IMR-90 (cell line): ENCODE results near the gene TMEM144. TPM values are rescaled to one million over a fixed set of nuclear protein-coding genes. Genes with fewer than 3 reads are reported as not detected.

Experiments used
- ATAC-seq: fragments of 200-7000 bp; cut with Tn5 transposase; 2 replicates; pipeline ENCODE4 v1.9.1; 2020; ENCODE audit warnings: low read depth, mild to moderate bottlenecking, moderate library complexity
- BruUV-seq: library from RNA; stranded (reverse); fragments of 400-500 nt; replicated peaks from 2 replicates; lab custom pipeline; 2021; lab: Mats Ljungman, UMichigan
- CTCF ChIA-PET: fragments of 300-600 bp; formaldehyde crosslinking; extraction: SDS; loops from one replicate; lab custom pipeline; 2021; ENCODE audit warnings: antibody characterized with exemption; lab: Yijun Ruan, JAX
- POLR2A ChIA-PET: fragments of 300-600 bp; sonication (Branson Sonifier 250); formaldehyde crosslinking; loops from one replicate; lab custom pipeline; 2022; ENCODE audit warnings: antibody characterized with exemption; ENCODE audit not compliant: unreplicated experiment; lab: Charles Lee
- DNase-seq: peaks from one replicate; pipeline ENCODE4 v3.0.0; 2013
- H2AFZ ChIP-seq: replicated peaks from 2 replicates; pipeline ENCODE3; 2013; ENCODE audit warnings: low read length, mild to moderate bottlenecking; ENCODE audit not compliant: poor library complexity
- H2AK5ac ChIP-seq: 2 replicates; pipeline ENCODE4 v1.6.1; 2013; ENCODE audit warnings: low read depth, low read length, inconsistent platforms
- H2AK9ac ChIP-seq: replicated peaks from 2 replicates; pipeline ENCODE3; 2013; ENCODE audit warnings: mild to moderate bottlenecking, low read depth, low read length, moderate library complexity; ENCODE audit not compliant: poor library complexity
- H2BK120ac ChIP-seq: 2 replicates; pipeline ENCODE4 v1.6.1; 2013; ENCODE audit warnings: low read depth, low read length, inconsistent platforms
- H2BK15ac ChIP-seq: 3 replicates; pipeline ENCODE4 v1.6.1; 2013; ENCODE audit warnings: low read depth, low read length, inconsistent platforms
- H2BK20ac ChIP-seq: 2 replicates; pipeline ENCODE4 v1.6.1; 2013; ENCODE audit warnings: low read depth, mild to moderate bottlenecking, inconsistent platforms, low read length, moderate library complexity
- H2BK5ac ChIP-seq: 2 replicates; pipeline ENCODE4 v1.6.1; 2013; ENCODE audit warnings: mild to moderate bottlenecking, low read depth, low read length, inconsistent platforms; ENCODE audit not compliant: poor library complexity, severe bottlenecking
- H3K14ac ChIP-seq: replicated peaks from 2 replicates; pipeline ENCODE4 v1.6.1; 2013; ENCODE audit warnings: low read depth, low read length, inconsistent platforms
- H3K18ac ChIP-seq: 2 replicates; pipeline ENCODE4 v1.6.1; 2013; ENCODE audit warnings: low read depth, low read length, control low read depth
- H3K23ac ChIP-seq: 2 replicates; pipeline ENCODE4 v1.6.1; 2013; ENCODE audit warnings: low read depth, low read length, inconsistent platforms
- H3K27ac ChIP-seq: 2 replicates; pipeline ENCODE4 v1.5.1; 2013; ENCODE audit warnings: mild to moderate bottlenecking, control low read depth, low read length; ENCODE audit not compliant: insufficient read depth
- H3K27me3 ChIP-seq: 2 replicates; pipeline ENCODE4 v1.6.1; 2013; ENCODE audit warnings: low read length; ENCODE audit not compliant: control insufficient read depth, insufficient read depth
- H3K36me3 ChIP-seq: 2 replicates; pipeline ENCODE4 v1.6.1; 2013; ENCODE audit warnings: low read length, mixed read lengths; ENCODE audit not compliant: control insufficient read depth, insufficient read depth
- H3K4ac ChIP-seq: 2 replicates; pipeline ENCODE4 v1.6.1; 2013; ENCODE audit warnings: low read depth, low read length, inconsistent platforms
- H3K4me1 ChIP-seq: 2 replicates; pipeline ENCODE4 v1.6.1; 2013; ENCODE audit warnings: low read length, mixed read lengths; ENCODE audit not compliant: control insufficient read depth, insufficient read depth
- H3K4me2 ChIP-seq: 2 replicates; pipeline ENCODE4 v1.6.1; 2013; ENCODE audit warnings: low read depth, mild to moderate bottlenecking, control low read depth, low read length, moderate library complexity
- H3K4me3 ChIP-seq: 2 replicates; pipeline ENCODE4 v1.5.1; 2013; ENCODE audit warnings: low read depth, mild to moderate bottlenecking, control low read depth, low read length, moderate library complexity; ENCODE audit not compliant: insufficient read depth
- H3K56ac ChIP-seq: 2 replicates; pipeline ENCODE4 v1.6.1; 2013; ENCODE audit warnings: low read length, inconsistent platforms; ENCODE audit not compliant: insufficient read depth; ENCODE audit errors: extremely low read depth
- H3K79me1 ChIP-seq, 2 experiments: 2 replicates each; pipeline ENCODE4 v1.6.1; 2013; ENCODE audit warnings: low read length in 2 of 2, inconsistent platforms in 1 of 2, low read depth in 1 of 2
- H3K9ac ChIP-seq: 2 replicates; pipeline ENCODE4 v1.6.1; 2013; ENCODE audit warnings: low read depth, low read length, control low read depth
- H3K9me1 ChIP-seq: 2 replicates; pipeline ENCODE4 v1.6.1; 2013; ENCODE audit warnings: low read length, inconsistent platforms; ENCODE audit not compliant: insufficient read depth
- H3K9me3 ChIP-seq: 2 replicates; pipeline ENCODE4 v1.6.1; 2013; ENCODE audit warnings: low read length; ENCODE audit not compliant: control insufficient read depth, insufficient read depth
- H4K20me1 ChIP-seq: 2 replicates; pipeline ENCODE4 v1.6.1; 2013; ENCODE audit warnings: low read length, inconsistent platforms; ENCODE audit not compliant: insufficient read depth
- H4K5ac ChIP-seq: 2 replicates; pipeline ENCODE4 v1.6.1; 2013; ENCODE audit warnings: mild to moderate bottlenecking, low read depth, low read length, control low read depth
- H4K8ac ChIP-seq, 2 experiments: 2 replicates each; pipeline ENCODE4 v1.6.1; 2013; ENCODE audit warnings: low read depth in 2 of 2, low read length in 2 of 2, control low read depth in 1 of 2, inconsistent platforms in 1 of 2
- H4K91ac ChIP-seq: 2 replicates; pipeline ENCODE4 v1.6.1; 2013; ENCODE audit warnings: low read depth, low read length, inconsistent platforms; ENCODE audit not compliant: insufficient read depth
- BHLHE40 ChIP-seq: fragments of 150-350 bp; IDR thresholded peaks from 2 replicates; pipeline ENCODE4 v1.6.1; 2016; ENCODE audit warnings: mild to moderate bottlenecking, low read depth, low read length
- CEBPB ChIP-seq: IDR thresholded peaks from 2 replicates; pipeline ENCODE4 v1.6.1; 2012; ENCODE audit warnings: low read depth, low read length, improper control_type of control experiment
- CTCF ChIP-seq: conservative IDR thresholded peaks from 2 replicates; pipeline ENCODE4 v1.5.1; 2012; ENCODE audit warnings: mild to moderate bottlenecking, low read depth, low read length, improper control_type of control experiment
- ELK1 ChIP-seq: fragments of 150-350 bp; IDR thresholded peaks from 2 replicates; pipeline ENCODE4 v1.6.1; 2016; ENCODE audit warnings: low read depth, mild to moderate bottlenecking, low read length, moderate library complexity, borderline replicate concordance
- FOS ChIP-seq: fragments of 150-350 bp; IDR thresholded peaks from 2 replicates; pipeline ENCODE4 v1.6.1; 2016; ENCODE audit warnings: low read depth, low read length
- MAZ ChIP-seq: IDR thresholded peaks from 2 replicates; pipeline ENCODE4 v1.6.1; 2012; ENCODE audit warnings: low read depth, mild to moderate bottlenecking, low read length, improper control_type of control experiment, moderate library complexity, borderline replicate concordance
- NFE2L2 ChIP-seq: fragments of 150-350 bp; IDR thresholded peaks from 2 replicates; pipeline ENCODE4 v1.6.1; 2016; ENCODE audit warnings: low read depth, mild to moderate bottlenecking, low read length
- RAD21 ChIP-seq: IDR thresholded peaks from 2 replicates; pipeline ENCODE4 v1.6.1; 2012; ENCODE audit warnings: low read length, improper control_type of control experiment
- RCOR1 ChIP-seq: IDR thresholded peaks from 2 replicates; pipeline ENCODE4 v1.6.1; 2012; ENCODE audit warnings: mild to moderate bottlenecking, low read length, improper control_type of control experiment; ENCODE audit not compliant: insufficient replicate concordance
- RFX5 ChIP-seq: IDR thresholded peaks from 2 replicates; pipeline ENCODE4 v1.8.0; 2012; ENCODE audit warnings: low read depth, mild to moderate bottlenecking, low read length, moderate library complexity
- SMC3 ChIP-seq: fragments of 150-350 bp; IDR thresholded peaks from 2 replicates; pipeline ENCODE4 v1.6.1; 2016; ENCODE audit warnings: low read depth, mild to moderate bottlenecking, antibody characterized with exemption, low read length, moderate library complexity
- USF2 ChIP-seq: fragments of 150-350 bp; IDR thresholded peaks from 2 replicates; pipeline ENCODE4 v1.6.1; 2017; ENCODE audit warnings: mild to moderate bottlenecking, antibody characterized with exemption, low read length, low read depth
- WGBS, 2 experiments: methylation state at CpG; one replicate each; pipeline versions ENCODE4 v1.1.5 to v1.1.7; 2013; ENCODE audit warnings: missing lambda C conversion rate in 2 of 2; ENCODE audit not compliant: insufficient read length in 1 of 2; ENCODE audit errors: extremely low coverage in 2 of 2; 5-methylcytosine and 5-hydroxymethylcytosine counted together
- dilution Hi-C: fragments of 300-500 bp; cut with HindIII; formaldehyde crosslinking; loops from one replicate; pipeline ENCODE4 v1.14.3; 2018; ENCODE audit warnings: low sequenced_read_pairs; ENCODE audit not compliant: unreplicated experiment
- in situ Hi-C: fragments of 300-500 bp; cut with MboI; formaldehyde crosslinking; loops from 3 replicates; pipeline ENCODE4 v1.14.3; 2019; ENCODE audit warnings: low sequenced_read_pairs, inconsistent platforms, mixed read lengths
- intact Hi-C: fragments of 100-400 bp; cut with micrococcal nuclease; formaldehyde crosslinking; loops from 2 replicates; pipeline ENCODE4 v1.10.0; 2022
- polyA plus RNA-seq, 3 experiments: library from polyadenylated mRNA; depleted of rRNA; stranded (reverse); fragments of >200 nt; gene quantifications; 2 replicates each; pipeline ENCODE4 v1.2.3, GENCODE V29; 2012; ENCODE audit warnings: low replicate concordance in 1 of 3
- total RNA-seq: library from RNA; depleted of rRNA; stranded (reverse); fragments of >200 nt; gene quantifications from 2 replicates; pipeline ENCODE4 v1.2.3, GENCODE V29; 2012

The TMEM144 gene
- total and polyA plus RNA-seq, 2 of the 4 experiments (the other 2 are of a cell fraction), result 0.58 to 2.2 TPM

- no peak overlapping the region for H4K91ac ChIP-seq
- no peak overlapping the region for H3K18ac ChIP-seq
- WGBS, 2 experiments, result 0% methylated on average over 1 of the region's 6 CpGs; no CpG with 5 or more reads in 1 of the 2 experiments
- no peaks in the 10 kb centered on the region for H3K9me3 ChIP-seq
- H3K4ac ChIP-seq, result no peak overlapping the region
- no peaks in the 10 kb centered on the region for H3K9me1 ChIP-seq
- in situ Hi-C loops (loop anchor here (25.0 kb wide), 2 partner anchors 584 to 934 kb away; no protein-coding TSS in a partner anchor), dilution Hi-C loops (no loop called here), intact Hi-C loops (loop anchor here (2.0 to 10.0 kb wide), 2 partner anchors 597 to 1191 kb away; no protein-coding TSS in a partner anchor)
- H2BK20ac ChIP-seq, result no peak overlapping the region
- no peak overlapping the region for H2AFZ ChIP-seq
- no peak overlapping the region for H3K27ac ChIP-seq
- no peaks in the 10 kb centered on the region for H4K20me1 ChIP-seq
- no peaks in the 10 kb centered on the region for H3K4me1 ChIP-seq
- H2AK9ac ChIP-seq, result no peak overlapping the region
- no peaks in the 10 kb centered on the region for H3K79me1 ChIP-seq
- DNase-seq (peak; percentile 63), ATAC-seq (peak; percentile 88)
- no peak overlapping the region for H4K8ac ChIP-seq
- no peak overlapping the region for H2BK15ac ChIP-seq
- no TSS peak for BruUV-seq
- no peak overlapping the region for H4K5ac ChIP-seq
- H3K56ac ChIP-seq, result no peak overlapping the region
- peaks cover 2% of the 10 kb centered on the region; the same call in 1 of the 2 replicates for H3K27me3 ChIP-seq
- no peak overlapping the region for H3K4me3 ChIP-seq
- H2BK5ac ChIP-seq, result no peak overlapping the region
- no peak overlapping the region for H3K23ac ChIP-seq
- no peak overlapping the region for H3K4me2 ChIP-seq
- no peak overlapping the region for H2BK120ac ChIP-seq
- no peak overlapping the region for H3K14ac ChIP-seq
- CTCF ChIA-PET, result no interaction called here
- POLR2A ChIA-PET, result no interaction called here
- H2AK5ac ChIP-seq, result no peak overlapping the region
- H3K9ac ChIP-seq, result no peak overlapping the region
- no peaks in the 10 kb centered on the region for H3K36me3 ChIP-seq
- TF ChIP-seq RCOR1, result no peak
- TF ChIP-seq CEBPB, result no peak
- peak; percentile 71 for TF ChIP-seq CTCF
- peak; percentile 73 for TF ChIP-seq RAD21
- TF ChIP-seq RFX5, result no peak
- TF ChIP-seq FOS, result no peak
- TF ChIP-seq BHLHE40, result no peak
- TF ChIP-seq USF2, result no peak
- no peak for TF ChIP-seq MAZ
- TF ChIP-seq SMC3, result peak; percentile 57
- no peak for TF ChIP-seq NFE2L2
- no peak for TF ChIP-seq ELK1
Measured at GRCh38 chr4:158253350-158253980, 43.2 kb downstream of the TMEM144 start.
